ENCODE data around the gene MTMR3. TPM values are rescaled to one million over a fixed set of nuclear protein-coding genes. Genes with fewer than 3 reads are reported as not detected.

Gene MTMR3
- total RNA-seq, 1 donor from 2014 or later, result 35.4 TPM

DNA sequence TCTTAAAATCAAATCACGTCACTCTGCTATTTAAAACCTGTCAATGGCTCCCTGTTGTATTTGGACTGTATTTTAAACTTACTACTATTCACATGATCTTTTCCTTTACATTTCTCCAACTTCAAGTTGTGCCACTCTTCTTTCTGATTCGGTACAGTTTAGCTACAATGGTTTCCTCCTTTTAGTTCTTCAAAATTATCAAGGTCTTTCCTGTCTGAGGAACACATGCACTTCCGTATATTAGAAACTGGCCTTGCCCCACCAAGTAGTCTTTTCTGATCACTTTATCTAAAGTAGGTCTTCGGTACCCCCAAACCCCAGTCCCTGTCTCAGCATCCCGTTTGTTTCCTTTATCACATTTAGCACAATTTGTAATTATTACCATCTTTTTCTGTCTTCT is 81.8 kb downstream of the MTMR3 start:
- no peak overlapping the region for H2AFZ ChIP-seq (replicated peaks)
- H3K4me1 Mint-ChIP-seq, result peaks cover 1% of the 10 kb centered on the region

DNA sequence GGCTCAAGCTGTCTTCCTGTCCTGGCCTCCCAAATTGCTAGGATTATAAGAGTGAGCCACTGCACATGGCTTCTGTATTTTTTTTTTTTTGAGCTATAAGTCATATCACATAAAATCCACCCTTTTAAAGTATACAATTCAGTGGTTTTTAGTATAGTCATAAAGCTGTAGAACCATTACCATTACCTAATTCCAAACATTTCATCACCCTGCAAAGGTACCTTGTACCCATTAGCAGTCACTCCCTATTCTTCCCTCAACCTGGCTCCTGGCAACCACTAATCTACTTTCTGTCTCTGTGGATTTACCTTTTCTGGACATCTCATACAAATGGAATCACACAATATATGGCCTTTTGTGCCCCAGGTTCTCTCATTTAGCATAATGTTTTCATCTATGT is 84.5 kb downstream of the MTMR3 start:
- H3K9me3 ChIP-seq (ENCODE audit: low read depth), result no peaks in the 10 kb centered on the region
- H3K4me1 ChIP-seq, result peaks cover 7% of the 10 kb centered on the region
- Mint-ChIP-seq H3K9me3 (no peaks in the 10 kb centered on the region), H3K4me3 (no peak overlapping the region), H3K4me1 (peaks cover 3% of the 10 kb centered on the region), H3K36me3 (peaks cover 3% of the 10 kb centered on the region), H3K27me3 (ENCODE audit: insufficient read depth, low read depth) (no peaks in the 10 kb centered on the region), H3K27ac (no peak overlapping the region)
- no peak for DNase-seq (ENCODE audit: low spot score)
- H3K27me3 ChIP-seq, result no peaks in the 10 kb centered on the region
- H3F3A ChIP-seq (ENCODE audit: low read depth), result no peaks in the 10 kb centered on the region
- no peak overlapping the region for H2AFZ ChIP-seq (replicated peaks)
- H3K36me3 ChIP-seq, result no peaks in the 10 kb centered on the region
- H3K4me2 ChIP-seq, result no peak overlapping the region
- H4K20me1 ChIP-seq (ENCODE audit: low read depth), result peaks cover 38% of the 10 kb centered on the region
- no peak overlapping the region for H3K9ac ChIP-seq
- H3K27ac ChIP-seq, result no peak overlapping the region
- no peaks in the 10 kb centered on the region for H3K79me2 ChIP-seq (ENCODE audit: low read depth)
- no peak overlapping the region for H3K4me3 ChIP-seq
- TF ChIP-seq EZH2 (IDR thresholded peaks at IDR 0.05) (no peak), EZH2phosphoT487 (IDR thresholded peaks at IDR 0.05) (no peak), CTCF (IDR thresholded peaks at IDR 0.05) (no peak)

More for the DNA sequence above, 81.8 kb downstream of the MTMR3 start:
- H3K4me3 ChIP-seq, result no peak overlapping the region
- DNase-seq (ENCODE audit: low spot score), result no peak
- H3K27me3 ChIP-seq, result no peaks in the 10 kb centered on the region
- H3K9me3 ChIP-seq (ENCODE audit: low read depth), result no peaks in the 10 kb centered on the region
- H3K9ac ChIP-seq, result no peak overlapping the region
- Mint-ChIP-seq H3K27ac (no peak overlapping the region), H3K27me3 (ENCODE audit: insufficient read depth, low read depth) (no peaks in the 10 kb centered on the region), H3K9me3 (no peaks in the 10 kb centered on the region), H3K4me3 (no peak overlapping the region), H3K36me3 (peaks cover 1% of the 10 kb centered on the region)
- no peaks in the 10 kb centered on the region for H3K4me1 ChIP-seq
- H3K79me2 ChIP-seq (ENCODE audit: low read depth), result no peaks in the 10 kb centered on the region
- H3K4me2 ChIP-seq, result no peak overlapping the region
- no peaks in the 10 kb centered on the region for H3K36me3 ChIP-seq
- no peaks in the 10 kb centered on the region for H3F3A ChIP-seq (ENCODE audit: low read depth)
- H4K20me1 ChIP-seq (ENCODE audit: low read depth), result peaks cover 44% of the 10 kb centered on the region
- H3K27ac ChIP-seq, result peak overlapping the region; percentile 3
- TF ChIP-seq CTCF (IDR thresholded peaks at IDR 0.05) (no peak), EZH2 (IDR thresholded peaks at IDR 0.05) (no peak), EZH2phosphoT487 (IDR thresholded peaks at IDR 0.05) (no peak)

DNA sequence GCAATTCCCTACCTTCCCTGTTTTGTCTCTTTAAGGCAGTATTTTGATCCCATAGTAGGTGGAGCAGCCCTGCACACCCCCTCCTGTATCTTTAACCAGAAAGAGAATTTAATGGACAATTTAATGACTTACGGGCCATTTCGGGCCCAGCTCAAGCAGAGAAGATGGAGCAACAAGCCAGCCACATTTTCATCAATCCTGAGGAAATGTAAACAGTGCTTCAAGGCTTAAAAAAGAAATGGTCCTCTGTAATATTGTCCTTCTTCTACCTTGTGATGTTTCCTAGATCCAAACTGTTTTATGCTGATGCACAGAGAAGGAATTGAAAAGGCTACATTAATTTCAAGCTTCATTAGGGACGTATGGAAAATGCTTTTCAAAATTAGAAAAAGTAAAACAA is 88.6 kb downstream of the MTMR3 start:
- no peak overlapping the region for H3K4me3 Mint-ChIP-seq
- H2AFZ ChIP-seq (replicated peaks), result no peak overlapping the region
- H3K27ac ChIP-seq, result no peak overlapping the region
- no peaks in the 10 kb centered on the region for H3K9me3 ChIP-seq (ENCODE audit: low read depth)
- no peak overlapping the region for H3K4me3 ChIP-seq
- H3K36me3 Mint-ChIP-seq, result peaks cover 3% of the 10 kb centered on the region
- H3K79me2 ChIP-seq (ENCODE audit: low read depth), result peaks cover 7% of the 10 kb centered on the region
- no peak overlapping the region for H3K9ac ChIP-seq
- H3K27me3 ChIP-seq, result no peaks in the 10 kb centered on the region
- no peaks in the 10 kb centered on the region for H3F3A ChIP-seq (ENCODE audit: low read depth)
- no peaks in the 10 kb centered on the region for H3K36me3 ChIP-seq
- H3K27ac Mint-ChIP-seq, result no peak overlapping the region
- peaks cover 19% of the 10 kb centered on the region for H3K4me1 ChIP-seq
- TF ChIP-seq EZH2 (IDR thresholded peaks at IDR 0.05) (no peak), EZH2phosphoT487 (IDR thresholded peaks at IDR 0.05) (no peak), CTCF (IDR thresholded peaks at IDR 0.05) (no peak)
- peaks cover 2% of the 10 kb centered on the region for H3K27me3 Mint-ChIP-seq (ENCODE audit: insufficient read depth, low read depth)
- no peaks in the 10 kb centered on the region for H3K9me3 Mint-ChIP-seq
- H3K4me2 ChIP-seq, result no peak overlapping the region
- H4K20me1 ChIP-seq (ENCODE audit: low read depth), result peaks cover 16% of the 10 kb centered on the region
- H3K4me1 Mint-ChIP-seq, result peaks cover 3% of the 10 kb centered on the region
- DNase-seq (ENCODE audit: low spot score), result no peak

Measured in neural progenitor cell (in vitro differentiated cells).